NCI-H1105 treated with DMSO at 0.1 percent for 48 hours (cell line): ENCODE measurements around the gene RRAS2.
"Not testable (repeated sequence)": the region's sequence is repeated elsewhere in the genome, so short reads cannot be mapped to it uniquely, and the experiment has no call there.

Experiments
- DNase-seq: peaks from one replicate; lab custom pipeline; 2025; lab: John Stamatoyannopoulos, UW

Gene RRAS2

DNA sequence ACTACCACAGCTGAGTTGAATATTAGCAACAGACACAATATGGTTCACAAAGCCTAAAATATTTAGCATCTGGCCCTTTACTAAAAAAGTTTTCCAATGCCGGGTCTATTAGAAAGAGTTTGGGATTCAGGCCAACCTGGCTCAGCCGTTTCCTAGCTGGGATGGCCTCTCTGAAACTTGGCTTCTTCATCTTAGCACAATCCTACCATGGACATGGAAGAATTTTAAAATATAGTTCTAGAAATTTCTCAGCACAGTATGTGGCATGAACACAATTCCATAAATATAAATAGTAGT is 103.8 kb downstream of the RRAS2 start:
- no peak for DNase-seq

- DNase-seq: no peak
These were observed 104.3 kb downstream of the RRAS2 start for GRCh38 chr11:14254533-14255237.

DNA sequence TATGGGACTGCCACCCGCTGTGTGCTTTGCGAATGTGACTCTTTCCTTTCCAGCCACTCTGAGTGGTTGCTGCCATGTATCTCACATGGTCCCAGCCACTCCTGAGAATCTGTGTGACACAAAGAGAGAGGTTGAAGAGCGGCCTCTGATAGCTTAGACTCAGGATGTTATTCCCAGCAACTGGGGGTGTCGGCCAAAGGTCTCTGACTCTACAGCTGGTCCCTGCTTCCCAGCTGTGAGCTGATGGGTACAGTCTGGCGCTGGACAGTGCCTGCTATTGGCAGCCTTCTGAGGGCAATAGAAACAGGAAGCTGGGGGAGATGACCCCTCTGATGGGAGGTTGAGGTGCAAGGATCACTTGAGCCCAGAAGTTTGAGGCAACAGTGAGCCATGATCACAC is 105.1 kb downstream of the RRAS2 start:
- no peak for DNase-seq

- DNase-seq: peak; percentile 14
These were observed 105.6 kb downstream of the RRAS2 start for GRCh38 chr11:14253421-14253820.

GRCh38 chr11:14252501-14252900 is 106.5 kb downstream of the RRAS2 start:
- DNase-seq: not testable (repeated sequence)

DNA sequence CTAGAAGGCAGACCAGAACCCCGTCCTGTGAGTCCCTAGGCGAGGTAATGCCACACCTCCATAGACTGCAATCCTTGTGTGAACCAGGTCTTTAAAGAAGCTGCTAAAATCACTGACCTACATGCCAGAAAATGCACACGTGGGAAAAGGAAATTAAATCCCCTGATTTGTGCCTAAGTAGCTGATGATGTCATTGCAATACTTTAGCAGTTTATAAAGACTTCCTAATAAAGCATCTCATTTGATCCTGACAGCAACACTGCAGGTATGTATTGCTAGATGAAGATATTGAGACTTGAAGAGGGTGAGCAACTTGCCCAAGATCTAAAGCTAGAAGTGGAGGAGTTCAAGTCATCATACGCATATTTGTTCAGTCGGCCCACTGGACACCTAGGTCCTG is 107.2 kb downstream of the RRAS2 start:
- no peak for DNase-seq

- peak; percentile 73 for DNase-seq
These were observed 109.6 kb downstream of the RRAS2 start for GRCh38 chr11:14249121-14249963.

DNA sequence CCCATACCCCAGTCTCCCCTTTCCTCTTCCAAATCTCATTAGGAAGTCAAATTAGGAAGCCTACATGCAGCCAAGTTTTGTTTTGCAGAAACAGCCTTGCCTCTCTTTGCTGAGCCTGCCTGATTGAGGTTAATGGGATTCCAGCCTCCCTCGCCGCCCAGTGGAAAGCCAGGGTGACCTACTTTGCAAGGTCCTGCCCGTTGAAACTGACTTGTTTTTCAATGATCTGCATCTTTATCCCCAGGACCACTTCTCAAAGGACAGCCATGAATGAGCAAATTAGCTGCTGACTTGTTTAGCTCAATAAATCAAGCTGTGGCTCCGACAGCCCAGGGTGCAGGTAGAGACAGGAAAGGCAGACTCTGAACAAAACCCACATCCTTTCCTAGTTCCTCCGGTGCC is 110.4 kb downstream of the RRAS2 start:
- peak; percentile 8 for DNase-seq

DNA sequence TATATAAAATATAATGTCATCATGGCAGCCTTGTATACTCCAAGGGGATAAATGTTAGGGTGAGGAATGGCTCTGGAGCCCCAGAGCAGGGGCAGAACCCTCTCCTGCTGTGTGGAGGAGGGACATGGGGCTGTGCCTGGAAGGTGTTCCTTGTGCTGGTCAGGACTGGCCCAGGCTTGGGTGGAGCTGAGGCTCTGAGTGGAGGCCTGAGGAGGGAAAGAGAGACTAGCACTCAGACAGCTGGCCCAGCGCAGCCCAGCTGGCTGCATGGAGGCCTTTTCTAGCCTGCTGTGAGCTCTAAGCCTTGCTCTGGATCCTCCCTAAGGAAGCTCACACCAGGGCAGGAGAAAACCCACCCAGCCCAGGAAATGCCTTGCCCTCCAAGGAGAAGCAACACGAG is 113.5 kb downstream of the RRAS2 start:
- DNase-seq: no peak

DNA sequence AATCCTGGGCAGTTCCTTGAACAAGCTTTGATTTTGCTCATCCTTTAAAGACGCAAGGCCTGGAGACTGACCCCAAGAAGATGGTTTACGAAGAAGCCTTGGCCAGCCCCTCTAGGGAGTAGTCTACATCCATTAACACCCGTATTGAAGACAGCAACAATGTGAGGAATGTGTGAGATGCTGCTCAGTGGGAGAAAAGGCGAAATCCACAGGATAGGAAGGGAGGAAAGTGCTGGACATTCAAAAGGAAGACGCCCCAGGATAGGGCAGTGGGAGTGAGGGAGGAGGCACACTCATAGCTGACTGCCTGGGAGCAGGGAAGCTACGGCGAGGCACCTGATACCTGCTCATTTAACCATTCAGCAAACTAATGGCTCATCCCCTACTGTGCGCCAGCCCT is 114.1 kb downstream of the RRAS2 start:
- DNase-seq: no peak

DNA sequence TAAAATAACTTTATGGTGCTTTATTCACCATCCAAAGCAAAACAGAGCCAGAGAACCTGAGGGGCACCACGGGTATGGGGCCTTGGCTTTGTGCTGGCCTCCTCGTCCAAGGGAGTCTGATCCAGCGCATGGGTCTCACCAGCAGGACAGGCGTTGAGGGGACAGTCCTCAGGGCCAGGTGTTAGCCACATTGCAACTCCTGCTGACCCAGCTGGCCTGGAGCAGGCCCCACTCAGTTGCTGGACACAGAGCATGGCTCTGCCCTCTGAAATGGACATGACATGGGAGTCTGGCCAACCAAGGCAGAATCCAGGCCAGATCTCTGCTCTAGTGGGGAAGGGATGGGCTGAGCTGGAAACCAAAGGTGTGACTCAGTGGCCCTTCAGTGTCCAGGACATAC is 116.2 kb downstream of the RRAS2 start:
- no peak for DNase-seq

DNA sequence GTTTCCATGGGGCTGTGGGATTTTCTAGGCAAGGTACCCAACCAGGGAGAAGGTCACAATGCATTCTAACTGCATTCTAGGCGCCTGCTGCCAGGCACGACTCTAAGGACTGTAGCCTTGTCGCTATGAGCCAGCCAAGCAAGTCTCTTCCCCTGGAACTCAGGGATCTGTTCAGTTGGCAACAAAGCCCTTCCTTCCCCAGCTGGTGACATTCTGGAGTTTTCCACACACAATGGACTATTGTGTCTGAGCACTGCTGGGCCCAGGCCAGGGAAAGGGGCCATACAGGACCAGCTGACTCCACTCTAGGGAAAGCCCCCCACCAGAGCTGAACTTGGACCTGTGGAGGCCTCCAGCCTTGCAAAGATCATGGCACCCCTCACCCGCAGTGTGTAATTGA is 116.8 kb downstream of the RRAS2 start:
- no peak for DNase-seq

- no peak for DNase-seq
These were observed 118.0 kb downstream of the RRAS2 start for GRCh38 chr11:14240951-14241350.

GRCh38 chr11:14240221-14240620 is 118.8 kb downstream of the RRAS2 start:
- no peak for DNase-seq

GRCh38 chr11:14237444-14237961 is 121.5 kb downstream of the RRAS2 start:
- no peak for DNase-seq

DNA sequence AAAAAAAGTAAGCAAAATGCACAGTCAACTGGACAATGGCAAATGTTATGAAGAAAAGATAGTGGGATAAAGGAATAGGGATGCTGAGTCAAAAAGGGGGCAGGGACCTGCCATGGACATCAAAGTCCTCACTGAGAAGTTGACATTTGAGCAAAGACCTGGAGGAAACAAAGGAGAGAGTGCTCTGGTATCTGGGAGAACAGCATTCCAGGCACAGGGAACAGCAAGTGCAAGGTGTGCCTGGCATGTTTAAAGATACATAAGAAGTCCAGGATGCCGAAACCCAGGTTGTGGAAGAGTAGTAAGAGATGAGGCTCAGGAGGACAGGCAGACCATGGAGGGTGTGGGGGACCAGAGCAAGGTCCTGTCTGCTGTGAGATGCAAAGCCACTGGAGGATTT is 123.3 kb downstream of the RRAS2 start:
- DNase-seq: no peak

GRCh38 chr11:14234446-14234845 is 124.5 kb downstream of the RRAS2 start:
- no peak for DNase-seq

GRCh38 chr11:14232652-14233051 is 126.3 kb downstream of the RRAS2 start:
- no peak for DNase-seq

DNA sequence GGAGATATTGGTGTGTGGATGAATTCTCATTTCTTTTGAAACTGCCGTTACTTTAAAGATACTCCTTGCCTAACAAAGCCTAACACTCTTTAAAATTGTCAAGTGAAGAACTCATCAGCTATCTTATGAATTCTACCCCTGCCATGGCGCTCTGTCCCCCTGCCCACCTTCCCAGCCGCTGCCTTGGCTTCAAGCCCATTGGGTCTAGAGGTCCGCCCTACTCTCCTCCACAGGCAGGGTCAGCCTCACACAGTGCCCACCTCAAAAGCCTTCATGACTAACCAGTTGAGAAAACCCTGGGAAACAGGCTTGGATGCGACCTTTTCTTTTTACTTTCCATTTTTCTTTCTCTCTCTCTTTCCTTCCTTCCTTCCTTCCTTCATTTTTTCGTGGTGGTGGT is 128.6 kb downstream of the RRAS2 start:
- DNase-seq: no peak

GRCh38 chr11:14229472-14229871 is 129.5 kb downstream of the RRAS2 start:
- DNase-seq: no peak

DNA sequence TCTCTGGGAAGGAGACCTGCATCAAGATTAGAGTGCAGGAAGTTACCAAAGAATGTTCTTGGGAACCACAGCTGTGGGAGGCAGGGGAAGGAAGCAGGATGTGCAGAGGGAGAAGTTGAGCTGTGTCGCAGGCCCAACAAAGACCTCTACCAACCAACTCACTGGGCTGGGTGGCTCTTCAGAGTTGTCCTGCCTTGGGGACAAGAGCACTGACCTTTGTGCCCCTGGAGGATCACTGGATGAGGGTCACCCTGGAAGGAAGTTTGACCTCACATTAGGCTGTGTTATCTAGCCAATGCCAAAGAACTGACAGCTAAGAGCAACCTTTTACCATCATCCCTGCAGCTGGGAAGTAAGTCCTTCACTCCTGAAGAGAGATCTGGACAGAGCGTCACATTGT is 130.6 kb downstream of the RRAS2 start:
- no peak for DNase-seq
